GM21360 (cell line): Measurements from ENCODE around the gene NKPD1.

Experiments used
- ATAC-seq: cut with Tn5 transposase; IDR thresholded peaks from one replicate; pipeline ENCODE4 v1.9.1; 2021; ENCODE audit warnings: mild to moderate bottlenecking, moderate library complexity; ENCODE audit not compliant: unreplicated experiment

Gene NKPD1

GRCh38 chr19:45160870-45161737, at the start of gene NKPD1:
Gene NKPD1, minus strand, starts transcription at chr19:45160982. Its CDS starts 832 bp downstream, at chr19:45160150.
- no peak for ATAC-seq

- no peak for ATAC-seq
These were observed 45.5 kb upstream of the NKPD1 start for GRCh38 chr19:45206328-45206727.

- no peak for ATAC-seq
These were observed 45.0 kb upstream of the NKPD1 start for GRCh38 chr19:45205810-45206209.

GRCh38 chr19:45202637-45203036, 41.9 kb upstream of the NKPD1 start:
- ATAC-seq: no peak

- ATAC-seq: no peak
These were observed 39.8 kb upstream of the NKPD1 start for GRCh38 chr19:45200568-45200967.

- no peak for ATAC-seq
These were observed 35.0 kb upstream of the NKPD1 start for GRCh38 chr19:45195764-45196163.

- ATAC-seq: no peak
These were observed 30.6 kb upstream of the NKPD1 start for GRCh38 chr19:45191375-45191774.

GRCh38 chr19:45189971-45190370, 29.2 kb upstream of the NKPD1 start:
- ATAC-seq: no peak

GRCh38 chr19:45187421-45188100, 26.8 kb upstream of the NKPD1 start:
- ATAC-seq: no peak

- no peak for ATAC-seq
These were observed 25.9 kb upstream of the NKPD1 start for GRCh38 chr19:45186509-45187334.

GRCh38 chr19:45184115-45184514, 23.3 kb upstream of the NKPD1 start:
- ATAC-seq: no peak

- ATAC-seq: no peak
These were observed 22.0 kb upstream of the NKPD1 start for GRCh38 chr19:45182758-45183157.

- ATAC-seq: no peak
These were observed 20.2 kb upstream of the NKPD1 start for GRCh38 chr19:45180936-45181335.

GRCh38 chr19:45179892-45180370, 19.1 kb upstream of the NKPD1 start:
- ATAC-seq: no peak

GRCh38 chr19:45179072-45179891, 18.5 kb upstream of the NKPD1 start:
- no peak for ATAC-seq

GRCh38 chr19:45178262-45179071, 17.7 kb upstream of the NKPD1 start, which contains the start of gene BLOC1S3:
Gene BLOC1S3, plus strand, starts transcription at chr19:45178784. Its CDS starts 513 bp downstream, at chr19:45179297.
- ATAC-seq: peak; percentile 80

- ATAC-seq: no peak
These were observed 17.1 kb upstream of the NKPD1 start, which contains the start of gene TRAPPC6A for GRCh38 chr19:45177817-45178261. Gene TRAPPC6A, minus strand, starts transcription at chr19:45178237. Its CDS starts 19 bp downstream, at chr19:45178218.

GRCh38 chr19:45175515-45176345, 14.9 kb upstream of the NKPD1 start:
- ATAC-seq: no peak
